ENCODE measurements around the gene FASTK. TPM values are rescaled to one million over a fixed set of nuclear protein-coding genes. Genes with fewer than 3 reads are reported as not detected.

Gene FASTK
- total and polyA plus RNA-seq, 4 donors = 45.6 to 216 (median 57.5) TPM

GRCh38 chr7:151104411-151105235 lies 24.0 kb upstream of the FASTK start:
- 84 to 87% methylated on average over 23 of the region's 23 CpGs for WGBS, 2 donors
- Histone ChIP-seq H3K27ac (ENCODE audit: low read depth in 1 of 2, low read length in 2 of 2) (no peak overlapping the region), H3K9me3 (ENCODE audit: control insufficient read depth, low read length) (no peaks in the 10 kb centered on the region), H3K36me3 (ENCODE audit: control insufficient read depth in 1 of 2, insufficient read depth in 2 of 2, low read length in 1 of 2) (no peaks in the 10 kb centered on the region), H3K4me3 (ENCODE audit: low read length in 2 of 2) (no peak overlapping the region), H3K4me1 (ENCODE audit: control insufficient read depth in 1 of 2, insufficient read depth in 2 of 2, low read length in 2 of 2) (no peaks in the 10 kb centered on the region), H3K27me3 (ENCODE audit: control insufficient read depth in 1 of 2, insufficient read depth in 2 of 2, low read length in 1 of 2) (no peaks in the 10 kb centered on the region)
- intact Hi-C loops (cut with DNase I) = no loop called here
- DNase-seq (no peak), ATAC-seq (ENCODE audit: low FRiP score) (no peak)

- no peak overlapping the region for H3K4me3 ChIP-seq (ENCODE audit: low read length in 2 of 2)
- H3K27me3 ChIP-seq (ENCODE audit: control insufficient read depth in 1 of 2, insufficient read depth in 2 of 2, low read length in 1 of 2) = no peaks in the 10 kb centered on the region
- WGBS, 2 donors = 91% methylated on average over 12 of the region's 12 CpGs
- ATAC-seq (ENCODE audit: low FRiP score) (no peak), DNase-seq (no peak)
- no peaks in the 10 kb centered on the region for H3K9me3 ChIP-seq (ENCODE audit: control insufficient read depth, low read length)
- no peaks in the 10 kb centered on the region for H3K36me3 ChIP-seq (ENCODE audit: control insufficient read depth in 1 of 2, insufficient read depth in 2 of 2, low read length in 1 of 2)
- intact Hi-C loops (cut with DNase I) = no loop called here
- H3K27ac ChIP-seq (ENCODE audit: low read depth in 1 of 2, low read length in 2 of 2) = no peak overlapping the region
- no peaks in the 10 kb centered on the region for H3K4me1 ChIP-seq (ENCODE audit: control insufficient read depth in 1 of 2, insufficient read depth in 2 of 2, low read length in 2 of 2)
These were observed 23.4 kb upstream of the FASTK start for GRCh38 chr7:151103973-151104372.

GRCh38 chr7:151102991-151103390 lies 22.4 kb upstream of the FASTK start:
- no peak for ATAC-seq (ENCODE audit: low FRiP score)
- no peak for DNase-seq
- no peaks in the 10 kb centered on the region for H3K36me3 ChIP-seq (ENCODE audit: control insufficient read depth in 1 of 2, insufficient read depth in 2 of 2, low read length in 1 of 2)
- H3K27ac ChIP-seq (ENCODE audit: low read depth in 1 of 2, low read length in 2 of 2) = no peak overlapping the region
- H3K27me3 ChIP-seq (ENCODE audit: control insufficient read depth in 1 of 2, insufficient read depth in 2 of 2, low read length in 1 of 2) = no peaks in the 10 kb centered on the region
- no peaks in the 10 kb centered on the region for H3K4me1 ChIP-seq (ENCODE audit: control insufficient read depth in 1 of 2, insufficient read depth in 2 of 2, low read length in 2 of 2)
- intact Hi-C loops (cut with DNase I) = no loop called here
- 84 to 89% methylated on average over 3 of the region's 3 CpGs for WGBS, 2 donors
- H3K9me3 ChIP-seq (ENCODE audit: control insufficient read depth, low read length) = no peaks in the 10 kb centered on the region
- H3K4me3 ChIP-seq (ENCODE audit: low read length in 2 of 2) = no peak overlapping the region

DNA sequence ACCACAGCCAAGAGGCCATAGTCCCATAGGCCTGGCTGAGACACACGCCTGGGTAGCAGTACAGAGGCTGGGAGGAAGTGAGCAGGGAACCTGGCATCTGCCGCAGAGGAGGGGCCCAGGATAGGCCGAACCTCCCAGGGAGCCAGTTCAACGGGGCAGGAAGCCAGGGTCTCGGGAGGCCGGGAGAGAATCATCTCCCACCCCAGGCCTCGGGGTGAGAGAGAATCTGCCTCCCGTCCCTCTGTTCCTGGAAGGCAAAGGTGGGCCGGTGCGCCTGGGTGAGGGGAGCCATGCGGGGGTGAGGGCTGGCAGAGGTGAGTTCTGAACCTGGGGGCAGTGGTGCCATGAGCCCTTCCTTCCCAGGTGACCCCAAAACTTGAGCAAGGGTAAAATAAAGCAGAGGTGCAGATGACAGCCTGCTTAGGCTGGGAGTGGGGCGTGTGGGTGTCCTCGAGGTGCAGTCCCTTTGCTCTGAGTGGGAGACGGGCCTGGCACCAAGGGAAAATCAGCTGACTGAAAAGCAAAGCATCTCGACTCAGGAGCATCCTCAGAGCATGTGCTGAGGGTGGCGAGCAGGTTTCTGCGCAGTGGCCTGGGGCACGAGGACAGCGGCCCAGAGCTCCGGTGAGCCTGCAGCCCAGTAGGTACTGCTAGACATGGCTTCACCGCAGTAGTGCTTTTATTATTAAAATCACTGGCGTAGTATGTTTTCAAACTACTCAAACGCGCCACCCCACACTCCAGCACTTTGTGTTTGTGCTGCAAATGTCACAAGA lies 21.2 kb upstream of the FASTK start:
- H3K9me3 ChIP-seq (ENCODE audit: control insufficient read depth, low read length) = no peaks in the 10 kb centered on the region
- no peaks in the 10 kb centered on the region for H3K4me1 ChIP-seq (ENCODE audit: control insufficient read depth in 1 of 2, insufficient read depth in 2 of 2, low read length in 2 of 2)
- WGBS, 2 donors = 87 to 88% methylated on average over 24 of the region's 24 CpGs
- ATAC-seq (ENCODE audit: low FRiP score) (peak; percentile 10), DNase-seq (no peak)
- intact Hi-C loops (cut with DNase I) = no loop called here
- no peaks in the 10 kb centered on the region for H3K27me3 ChIP-seq (ENCODE audit: control insufficient read depth in 1 of 2, insufficient read depth in 2 of 2, low read length in 1 of 2)
- no peak overlapping the region for H3K4me3 ChIP-seq (ENCODE audit: low read length in 2 of 2)
- H3K27ac ChIP-seq (ENCODE audit: low read depth in 1 of 2, low read length in 2 of 2) = no peak overlapping the region
- no peaks in the 10 kb centered on the region for H3K36me3 ChIP-seq (ENCODE audit: control insufficient read depth in 1 of 2, insufficient read depth in 2 of 2, low read length in 1 of 2)

GRCh38 chr7:151100921-151101320 lies 20.3 kb upstream of the FASTK start:
- 87 to 90% methylated on average over 10 of the region's 10 CpGs for WGBS, 2 donors
- H3K4me3 ChIP-seq (ENCODE audit: low read length in 2 of 2) = no peak overlapping the region
- no peak for DNase-seq
- H3K27ac ChIP-seq (ENCODE audit: low read depth in 1 of 2, low read length in 2 of 2) = no peak overlapping the region
- no peaks in the 10 kb centered on the region for H3K9me3 ChIP-seq (ENCODE audit: control insufficient read depth, low read length)
- no peaks in the 10 kb centered on the region for H3K4me1 ChIP-seq (ENCODE audit: control insufficient read depth in 1 of 2, insufficient read depth in 2 of 2, low read length in 2 of 2)
- intact Hi-C loops (cut with DNase I) = no loop called here
- H3K27me3 ChIP-seq (ENCODE audit: control insufficient read depth in 1 of 2, insufficient read depth in 2 of 2, low read length in 1 of 2) = no peaks in the 10 kb centered on the region
- H3K36me3 ChIP-seq (ENCODE audit: control insufficient read depth in 1 of 2, insufficient read depth in 2 of 2, low read length in 1 of 2) = no peaks in the 10 kb centered on the region
- peak; percentile 19 for ATAC-seq (ENCODE audit: low FRiP score)

GRCh38 chr7:151099486-151100211 lies 19.0 kb upstream of the FASTK start:
- H3K9me3 ChIP-seq (ENCODE audit: control insufficient read depth, low read length) = no peaks in the 10 kb centered on the region
- DNase-seq (no peak), ATAC-seq (ENCODE audit: low FRiP score) (peak; percentile 45)
- H3K4me1 ChIP-seq (ENCODE audit: control insufficient read depth in 1 of 2, insufficient read depth in 2 of 2, low read length in 2 of 2) = no peaks in the 10 kb centered on the region
- intact Hi-C loops (cut with DNase I) = no loop called here
- no peaks in the 10 kb centered on the region for H3K27me3 ChIP-seq (ENCODE audit: control insufficient read depth in 1 of 2, insufficient read depth in 2 of 2, low read length in 1 of 2)
- no peaks in the 10 kb centered on the region for H3K36me3 ChIP-seq (ENCODE audit: control insufficient read depth in 1 of 2, insufficient read depth in 2 of 2, low read length in 1 of 2)
- H3K27ac ChIP-seq (ENCODE audit: low read depth in 1 of 2, low read length in 2 of 2) = no peak overlapping the region
- H3K4me3 ChIP-seq (ENCODE audit: low read length in 2 of 2) = no peak overlapping the region
- WGBS, 2 donors = 85 to 86% methylated on average over 20 of the region's 20 CpGs

DNA sequence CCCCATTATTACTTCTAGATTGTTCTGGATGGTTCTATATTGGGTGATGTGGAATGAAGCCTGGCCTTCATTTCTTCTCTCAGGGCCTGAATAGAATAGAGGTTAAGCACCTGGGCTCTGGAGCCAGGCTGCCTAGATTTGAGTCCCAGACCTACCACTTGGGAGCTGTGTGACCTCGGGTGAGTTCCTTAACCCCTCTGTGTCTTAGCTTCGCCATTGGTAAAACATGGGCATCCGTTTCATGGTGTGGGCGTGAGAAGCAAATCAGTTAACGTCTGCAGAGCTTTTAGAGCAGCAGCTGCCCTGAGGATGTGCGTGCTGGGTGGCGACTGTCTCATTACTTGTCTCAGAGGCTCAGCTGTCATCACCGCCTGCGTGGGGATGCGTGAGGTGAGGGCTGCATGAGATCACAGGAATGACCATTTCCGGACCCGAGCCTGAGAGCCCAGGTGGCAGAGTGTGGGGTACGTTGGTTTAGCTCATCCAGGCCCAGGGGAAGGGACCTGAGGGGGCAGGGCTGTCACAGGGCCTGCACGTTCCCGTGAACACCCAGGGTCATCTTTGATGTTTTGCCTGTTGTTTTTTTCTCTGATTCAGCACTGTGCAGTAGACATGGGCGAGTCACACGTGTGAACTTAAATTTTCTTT lies 15.3 kb upstream of the FASTK start:
- Histone ChIP-seq H3K27ac (ENCODE audit: low read depth in 1 of 2, low read length in 2 of 2) (no peak overlapping the region), H3K4me3 (ENCODE audit: low read length in 2 of 2) (no peak overlapping the region), H3K36me3 (ENCODE audit: control insufficient read depth in 1 of 2, insufficient read depth in 2 of 2, low read length in 1 of 2) (no peaks in the 10 kb centered on the region), H3K9me3 (ENCODE audit: control insufficient read depth, low read length) (no peaks in the 10 kb centered on the region), H3K27me3 (ENCODE audit: control insufficient read depth in 1 of 2, insufficient read depth in 2 of 2, low read length in 1 of 2) (no peaks in the 10 kb centered on the region), H3K4me1 (ENCODE audit: control insufficient read depth in 1 of 2, insufficient read depth in 2 of 2, low read length in 2 of 2) (no peaks in the 10 kb centered on the region)
- WGBS, 2 donors = 85 to 88% methylated on average over 17 of the region's 17 CpGs
- DNase-seq = no peak
- intact Hi-C loops (cut with DNase I) = no loop called here
- ATAC-seq (ENCODE audit: low FRiP score) = no peak

DNA sequence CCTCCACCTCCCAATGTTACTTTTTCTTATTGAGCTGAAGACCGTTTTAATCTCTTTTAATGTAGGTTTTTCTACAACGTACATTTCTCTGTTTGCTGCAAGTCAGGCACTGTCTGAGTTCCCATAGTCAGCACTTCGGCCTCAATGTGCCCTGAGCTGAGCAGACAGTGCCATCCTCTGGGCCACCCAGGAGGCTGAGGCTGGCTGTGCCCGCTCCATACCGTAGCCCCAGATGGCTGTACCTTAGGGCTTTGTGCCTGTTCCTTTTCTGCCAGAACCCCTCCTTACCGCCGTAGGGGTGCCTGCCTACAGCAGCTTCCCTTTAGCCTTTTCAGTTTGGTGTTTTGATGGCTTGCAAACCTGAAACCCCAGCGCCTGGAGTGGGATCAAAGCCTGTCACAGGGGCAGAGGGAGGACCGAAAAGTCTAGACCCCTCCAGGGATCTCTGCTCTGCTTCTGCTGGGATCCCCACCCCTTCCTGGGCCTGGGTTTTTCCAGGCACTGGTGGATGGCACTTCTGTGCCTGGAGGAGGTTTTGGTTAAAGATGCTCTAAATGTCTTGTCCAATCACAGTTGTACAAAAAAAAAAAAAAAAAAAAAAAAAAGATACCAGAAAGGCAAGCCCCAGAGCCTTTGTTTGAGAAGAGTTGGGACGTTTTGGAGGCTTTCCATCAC lies 14.7 kb upstream of the FASTK start:
- H3K4me1 ChIP-seq (ENCODE audit: control insufficient read depth in 1 of 2, insufficient read depth in 2 of 2, low read length in 2 of 2) = no peaks in the 10 kb centered on the region
- no peaks in the 10 kb centered on the region for H3K9me3 ChIP-seq (ENCODE audit: control insufficient read depth, low read length)
- no peaks in the 10 kb centered on the region for H3K27me3 ChIP-seq (ENCODE audit: control insufficient read depth in 1 of 2, insufficient read depth in 2 of 2, low read length in 1 of 2)
- ATAC-seq (ENCODE audit: low FRiP score) (no peak), DNase-seq (no peak)
- H3K4me3 ChIP-seq (ENCODE audit: low read length in 2 of 2) = no peak overlapping the region
- no peaks in the 10 kb centered on the region for H3K36me3 ChIP-seq (ENCODE audit: control insufficient read depth in 1 of 2, insufficient read depth in 2 of 2, low read length in 1 of 2)
- 75 to 81% methylated on average over 10 of the region's 10 CpGs for WGBS, 2 donors
- H3K27ac ChIP-seq (ENCODE audit: low read depth in 1 of 2, low read length in 2 of 2) = no peak overlapping the region
- intact Hi-C loops (cut with DNase I) = no loop called here
